Smooth muscle cell (in vitro differentiated cells): ENCODE results near the gene BMPR2. TPM values are rescaled to one million over a fixed set of nuclear protein-coding genes. Genes with fewer than 3 reads are reported as not detected.

Experiments used
- DNase-seq: peaks from one replicate; lab custom pipeline; 2025; ENCODE audit not compliant: unreplicated experiment; lab: John Stamatoyannopoulos, UW
- H2AFZ ChIP-seq: fragments of 200-600 bp; sonication (generic); 2 replicates; pipeline ENCODE4 v1.6.0; 2016; ENCODE audit warnings: antibody characterized with exemption, low read depth, mild to moderate bottlenecking
- H3F3A ChIP-seq: fragments of 200-600 bp; sonication (generic); 2 replicates; pipeline ENCODE4 v1.6.0; 2017; ENCODE audit warnings: antibody characterized with exemption, low read depth
- H3K27ac ChIP-seq: fragments of 200-600 bp; sonication (generic); 2 replicates; pipeline ENCODE4 v1.5.1; 2016; ENCODE audit warnings: low read depth, mild to moderate bottlenecking
- H3K27me3 ChIP-seq: fragments of 200-600 bp; sonication (generic); 2 replicates; pipeline ENCODE4 v1.6.1; 2016; ENCODE audit warnings: low read depth, mild to moderate bottlenecking
- H3K36me3 ChIP-seq: fragments of 200-600 bp; sonication (generic); 2 replicates; pipeline ENCODE4 v1.5.1; 2016; ENCODE audit warnings: low read depth
- H3K4me1 ChIP-seq: fragments of 200-600 bp; sonication (generic); 2 replicates; pipeline ENCODE4 v1.5.1; 2016; ENCODE audit warnings: low read depth
- H3K4me2 ChIP-seq: fragments of 200-600 bp; sonication (generic); 2 replicates; pipeline ENCODE4 v1.6.0; 2016; ENCODE audit warnings: mild to moderate bottlenecking
- H3K4me3 ChIP-seq: fragments of 200-600 bp; sonication (generic); 2 replicates; pipeline ENCODE4 v1.5.1; 2016; ENCODE audit warnings: mild to moderate bottlenecking
- H3K79me2 ChIP-seq: fragments of 200-600 bp; sonication (generic); 2 replicates; pipeline ENCODE4 v1.6.0; 2016; ENCODE audit warnings: low read depth, mild to moderate bottlenecking
- H3K9ac ChIP-seq: fragments of 200-600 bp; sonication (generic); 2 replicates; pipeline ENCODE4 v1.6.0; 2016; ENCODE audit warnings: low read depth
- H3K9me3 ChIP-seq: fragments of 200-600 bp; sonication (generic); replicated peaks from 2 replicates; pipeline ENCODE4 v1.5.1; 2016; ENCODE audit warnings: low read depth
- H4K20me1 ChIP-seq: fragments of 200-600 bp; sonication (generic); 2 replicates; pipeline ENCODE4 v1.6.0; 2016; ENCODE audit warnings: low read depth
- CTCF ChIP-seq: fragments of 200-600 bp; sonication (generic); IDR thresholded peaks from 2 replicates; pipeline ENCODE4 v1.5.1; 2017; ENCODE audit warnings: borderline replicate concordance, mild to moderate bottlenecking, antibody characterized with exemption; ENCODE audit not compliant: insufficient read depth, poor library complexity, severe bottlenecking
- WGBS: methylation state at CpG from one replicate; pipeline ENCODE4 v1.1.7; 2016; ENCODE audit warnings: low lambda C conversion rate; 5-methylcytosine and 5-hydroxymethylcytosine counted together
- polyA plus RNA-seq: library from polyadenylated mRNA; unstranded; fragments of >200 nt; fragmentation: Nextera tagmentation; extraction: Ambion mirVana; gene quantifications from 2 replicates; pipeline ENCODE4 v1.2.1, GENCODE V29; 2016
- total RNA-seq: library from RNA; depleted of rRNA; stranded (reverse); fragments of >200 nt; gene quantifications from 2 replicates; pipeline ENCODE4 v1.2.3, GENCODE V29; 2014

BMPR2 gene
- total and polyA plus RNA-seq, 2 experiments from 2014 or later: 21.5 to 70.9 TPM

- Histone ChIP-seq H3K36me3 (no peaks in the 10 kb centered on the region), H3K27ac (peak overlapping the region; percentile 53), H3K27me3 (no peaks in the 10 kb centered on the region), H4K20me1 (peaks cover 65% of the 10 kb centered on the region), H3F3A (no peaks in the 10 kb centered on the region), H3K9me3 (no peaks in the 10 kb centered on the region), H3K79me2 (peaks cover 54% of the 10 kb centered on the region), H3K9ac (no peak overlapping the region), H3K4me3 (no peak overlapping the region), H3K4me2 (peak overlapping the region; percentile 23), H3K4me1 (peaks cover 5% of the 10 kb centered on the region), H2AFZ (no peak overlapping the region)
- no peak for DNase-seq
- WGBS: 73% methylated on average over 2 of the region's 2 CpGs
- TF ChIP-seq CTCF: no peak
Observed at GRCh38 chr2:202508686-202509085, 132.6 kb downstream of the BMPR2 start.

DNA sequence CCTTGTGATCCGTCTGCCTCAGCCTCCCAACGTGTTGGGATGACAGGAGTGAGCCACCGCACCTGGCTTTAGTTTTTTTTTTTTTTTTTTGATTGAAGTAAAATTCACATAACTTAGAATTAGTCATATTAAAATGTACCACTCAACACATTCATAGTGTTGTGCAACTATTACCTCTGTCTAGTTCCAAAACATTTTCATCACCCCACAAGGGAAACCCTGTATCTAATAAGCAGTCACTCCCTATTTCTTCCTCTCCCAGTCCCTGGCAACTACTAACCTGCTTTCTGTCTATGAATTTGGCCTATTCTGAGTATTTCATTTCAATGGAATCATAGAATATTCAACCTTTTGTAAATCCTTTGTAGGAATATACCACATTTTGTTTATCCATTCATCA, 134.8 kb downstream of the BMPR2 start:
- peaks cover 62% of the 10 kb centered on the region for H4K20me1 ChIP-seq
- H2AFZ ChIP-seq: no peak overlapping the region
- no peaks in the 10 kb centered on the region for H3K9me3 ChIP-seq
- H3K9ac ChIP-seq: no peak overlapping the region
- H3K4me2 ChIP-seq: no peak overlapping the region
- H3K27ac ChIP-seq: no peak overlapping the region
- H3K79me2 ChIP-seq: peaks cover 49% of the 10 kb centered on the region
- H3K27me3 ChIP-seq: no peaks in the 10 kb centered on the region
- no peaks in the 10 kb centered on the region for H3F3A ChIP-seq
- peaks cover 5% of the 10 kb centered on the region for H3K4me1 ChIP-seq
- H3K4me3 ChIP-seq: no peak overlapping the region
- TF ChIP-seq CTCF: no peak
- DNase-seq: no peak
- WGBS: 97% methylated on average over 3 of the region's 3 CpGs
- H3K36me3 ChIP-seq: peaks cover 3% of the 10 kb centered on the region

DNA sequence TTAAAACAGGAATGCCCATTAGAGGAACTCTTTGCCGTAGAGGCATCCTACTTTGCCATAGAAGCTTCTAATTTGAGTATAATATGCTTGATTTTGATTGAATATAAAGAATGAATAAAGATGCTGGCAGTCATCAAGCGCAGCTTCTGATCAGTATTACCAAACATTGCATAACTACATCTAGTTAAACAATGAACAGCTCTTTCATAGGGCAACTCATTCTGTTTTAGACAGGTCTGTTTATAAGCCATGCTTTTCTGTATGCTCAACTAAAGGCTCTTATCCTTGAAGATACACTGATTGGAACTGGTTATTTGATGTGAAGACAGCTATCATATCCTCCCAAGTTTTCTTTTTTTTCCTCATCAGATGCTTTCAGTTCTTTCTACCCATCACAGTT, 136.0 kb downstream of the BMPR2 start:
- Histone ChIP-seq H3K9me3 (no peaks in the 10 kb centered on the region), H3K4me1 (peaks cover 5% of the 10 kb centered on the region), H3K4me2 (no peak overlapping the region), H3K79me2 (peaks cover 51% of the 10 kb centered on the region), H2AFZ (no peak overlapping the region), H3K27ac (no peak overlapping the region), H3F3A (no peaks in the 10 kb centered on the region), H3K36me3 (peaks cover 8% of the 10 kb centered on the region), H3K4me3 (no peak overlapping the region), H4K20me1 (peaks cover 65% of the 10 kb centered on the region), H3K9ac (no peak overlapping the region), H3K27me3 (no peaks in the 10 kb centered on the region)
- no peak for DNase-seq
- no peak for TF ChIP-seq CTCF
- 100% methylated on average over 2 of the region's 2 CpGs for WGBS

DNA sequence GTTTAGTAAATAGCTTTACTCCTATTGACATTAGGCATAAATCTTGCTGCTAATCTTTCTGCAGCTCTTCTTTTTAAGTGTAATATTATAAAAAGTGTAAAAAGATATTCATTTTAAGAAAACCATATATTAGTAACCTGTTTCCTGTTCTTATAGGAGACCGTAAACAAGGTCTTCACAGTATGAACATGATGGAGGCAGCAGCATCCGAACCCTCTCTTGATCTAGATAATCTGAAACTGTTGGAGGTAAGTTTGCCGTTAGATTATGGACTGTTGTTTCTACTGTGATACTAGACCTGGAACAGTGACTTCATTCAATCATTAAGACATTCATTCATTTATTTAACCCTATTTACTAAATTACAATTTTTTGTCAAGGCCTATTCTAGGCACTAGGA, 138.6 kb downstream of the BMPR2 start:
- Histone ChIP-seq H3K9me3 (no peaks in the 10 kb centered on the region), H4K20me1 (peaks cover 59% of the 10 kb centered on the region), H3K27me3 (no peaks in the 10 kb centered on the region), H3K4me3 (no peak overlapping the region), H3K4me1 (no peaks in the 10 kb centered on the region), H3K4me2 (no peak overlapping the region), H3K9ac (no peak overlapping the region), H3K36me3 (peaks cover 21% of the 10 kb centered on the region), H2AFZ (no peak overlapping the region), H3K79me2 (peaks cover 36% of the 10 kb centered on the region), H3K27ac (no peak overlapping the region), H3F3A (no peaks in the 10 kb centered on the region)
- DNase-seq: no peak
- TF ChIP-seq CTCF: no peak
- WGBS: over 99% methylated on average over 3 of the region's 3 CpGs
